Neural crest cell (in vitro differentiated cells): ENCODE data around the gene B4GALT5. TPM values are rescaled to one million over a fixed set of nuclear protein-coding genes. Genes with fewer than 3 reads are reported as not detected.

ENCODE experiments used
- DNase-seq: peaks from one replicate; pipeline ENCODE4 v3.0.0; 2021; ENCODE audit warnings: low read depth, mixed read lengths, low spot score
- H3K27ac Mint-ChIP-seq: one replicate; pipeline ENCODE4 v1.8.0; 2021; ENCODE audit warnings: mild to moderate bottlenecking, mixed read lengths; ENCODE audit not compliant: unreplicated experiment
- H3K27me3 Mint-ChIP-seq: 2 replicates; pipeline ENCODE4 v1.8.0; 2021; ENCODE audit warnings: low read depth, mild to moderate bottlenecking, mixed read lengths
- H3K36me3 Mint-ChIP-seq: 2 replicates; pipeline ENCODE4 v1.8.0; 2021; ENCODE audit warnings: low read depth, mild to moderate bottlenecking, mixed read lengths
- H3K4me1 Mint-ChIP-seq: 2 replicates; pipeline ENCODE4 v1.8.0; 2021; ENCODE audit warnings: mixed read lengths
- H3K4me3 Mint-ChIP-seq: one replicate; pipeline ENCODE4 v1.8.0; 2021; ENCODE audit warnings: mild to moderate bottlenecking, mixed read lengths
- H3K9me3 Mint-ChIP-seq: 2 replicates; pipeline ENCODE4 v1.8.0; 2021; ENCODE audit warnings: mixed read lengths
- total RNA-seq: library from RNA; stranded (reverse); gene quantifications from 2 replicates; pipeline ENCODE4 v1.2.1, GENCODE V29; 2021
- TF ChIP-seq, protein P1 (sequence below): fragments of 200-600 bp; sonication (generic); conservative IDR thresholded peaks from 2 replicates; pipeline ENCODE4 v1.5.0; 2021; ENCODE audit warnings: antibody characterized with exemption, mild to moderate bottlenecking

The B4GALT5 gene
- total RNA-seq, 1 donor from 2014 or later = 49.0 TPM

- H3K27me3 Mint-ChIP-seq = no peaks in the 10 kb centered on the region
- no peaks in the 10 kb centered on the region for H3K36me3 Mint-ChIP-seq
- H3K27ac Mint-ChIP-seq = no peak overlapping the region
- DNase-seq = no peak
- H3K4me1 Mint-ChIP-seq = no peaks in the 10 kb centered on the region
- no peaks in the 10 kb centered on the region for H3K9me3 Mint-ChIP-seq
- TF ChIP-seq, protein P1, sequence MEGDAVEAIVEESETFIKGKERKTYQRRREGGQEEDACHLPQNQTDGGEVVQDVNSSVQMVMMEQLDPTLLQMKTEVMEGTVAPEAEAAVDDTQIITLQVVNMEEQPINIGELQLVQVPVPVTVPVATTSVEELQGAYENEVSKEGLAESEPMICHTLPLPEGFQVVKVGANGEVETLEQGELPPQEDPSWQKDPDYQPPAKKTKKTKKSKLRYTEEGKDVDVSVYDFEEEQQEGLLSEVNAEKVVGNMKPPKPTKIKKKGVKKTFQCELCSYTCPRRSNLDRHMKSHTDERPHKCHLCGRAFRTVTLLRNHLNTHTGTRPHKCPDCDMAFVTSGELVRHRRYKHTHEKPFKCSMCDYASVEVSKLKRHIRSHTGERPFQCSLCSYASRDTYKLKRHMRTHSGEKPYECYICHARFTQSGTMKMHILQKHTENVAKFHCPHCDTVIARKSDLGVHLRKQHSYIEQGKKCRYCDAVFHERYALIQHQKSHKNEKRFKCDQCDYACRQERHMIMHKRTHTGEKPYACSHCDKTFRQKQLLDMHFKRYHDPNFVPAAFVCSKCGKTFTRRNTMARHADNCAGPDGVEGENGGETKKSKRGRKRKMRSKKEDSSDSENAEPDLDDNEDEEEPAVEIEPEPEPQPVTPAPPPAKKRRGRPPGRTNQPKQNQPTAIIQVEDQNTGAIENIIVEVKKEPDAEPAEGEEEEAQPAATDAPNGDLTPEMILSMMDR = no peak
- no peak overlapping the region for H3K4me3 Mint-ChIP-seq
These were observed 112.3 kb downstream of the B4GALT5 start for GRCh38 chr20:49601153-49601924.

- no peaks in the 10 kb centered on the region for H3K9me3 Mint-ChIP-seq
- no peaks in the 10 kb centered on the region for H3K4me1 Mint-ChIP-seq
- H3K4me3 Mint-ChIP-seq = no peak overlapping the region
- no peaks in the 10 kb centered on the region for H3K36me3 Mint-ChIP-seq
- H3K27me3 Mint-ChIP-seq = no peaks in the 10 kb centered on the region
- no peak overlapping the region for H3K27ac Mint-ChIP-seq
- TF ChIP-seq, protein P1 = no peak
- DNase-seq = no peak
These were observed 113.9 kb downstream of the B4GALT5 start for GRCh38 chr20:49599746-49600113.

DNA sequence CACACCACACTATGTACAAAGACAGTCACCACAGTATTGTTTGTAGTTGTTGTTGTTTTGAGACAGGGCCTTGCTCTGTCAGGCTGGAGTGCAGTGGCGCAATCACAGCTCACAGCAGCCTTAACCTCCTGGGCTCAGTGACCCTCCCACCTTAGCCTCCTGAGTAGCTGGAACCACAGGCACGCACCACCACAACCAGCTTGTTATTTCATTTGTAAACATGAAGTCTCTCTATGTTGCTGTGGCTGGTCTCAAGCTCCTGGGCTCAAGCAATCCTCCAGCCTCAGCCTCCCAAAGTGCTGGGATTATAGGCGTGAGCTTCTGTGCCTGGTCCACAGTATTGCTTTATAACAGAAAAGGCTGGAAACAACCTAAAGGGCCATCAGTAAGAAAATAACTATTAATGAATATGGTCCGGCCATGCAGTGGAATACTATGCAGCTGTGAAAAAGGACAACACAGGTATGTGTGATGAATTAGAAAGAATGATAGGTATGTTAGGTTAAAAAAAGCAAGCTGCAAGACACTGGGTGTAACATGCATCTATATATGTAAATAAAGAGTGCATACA, 115.8 kb downstream of the B4GALT5 start:
- Mint-ChIP-seq H3K27me3 (no peaks in the 10 kb centered on the region), H3K36me3 (no peaks in the 10 kb centered on the region), H3K27ac (no peak overlapping the region), H3K9me3 (no peaks in the 10 kb centered on the region), H3K4me1 (peaks cover 6% of the 10 kb centered on the region), H3K4me3 (no peak overlapping the region)
- no peak for DNase-seq
- TF ChIP-seq, protein P1 = no peak

GRCh38 chr20:49595811-49596561, 117.7 kb downstream of the B4GALT5 start:
- peak overlapping the region; percentile 5 for H3K27ac Mint-ChIP-seq
- peaks cover 6% of the 10 kb centered on the region for H3K4me1 Mint-ChIP-seq
- H3K36me3 Mint-ChIP-seq = no peaks in the 10 kb centered on the region
- no peak overlapping the region for H3K4me3 Mint-ChIP-seq
- TF ChIP-seq, protein P1 = no peak
- DNase-seq = no peak
- no peaks in the 10 kb centered on the region for H3K9me3 Mint-ChIP-seq
- no peaks in the 10 kb centered on the region for H3K27me3 Mint-ChIP-seq

- TF ChIP-seq, protein P1 = no peak
- Mint-ChIP-seq H3K4me3 (no peak overlapping the region), H3K9me3 (no peaks in the 10 kb centered on the region), H3K36me3 (no peaks in the 10 kb centered on the region), H3K27ac (peak overlapping the region; percentile 5), H3K27me3 (no peaks in the 10 kb centered on the region), H3K4me1 (peaks cover 6% of the 10 kb centered on the region)
- DNase-seq = no peak
These were observed 118.3 kb downstream of the B4GALT5 start for GRCh38 chr20:49595346-49595745.
